CD4-positive, alpha-beta T cell treated with Interleukin-17A for 4 hours (primary cell): Measurements from ENCODE around the gene RUSF1.
"Not testable (repeated sequence)": the region's sequence is repeated elsewhere in the genome, so short reads cannot be mapped to it uniquely, and the experiment has no call there.

ENCODE experiments used
- DNase-seq: peaks from one replicate; pipeline ENCODE4 v3.0.0-alpha.2; 2020; ENCODE audit warnings: mixed read lengths

Gene RUSF1

DNA sequence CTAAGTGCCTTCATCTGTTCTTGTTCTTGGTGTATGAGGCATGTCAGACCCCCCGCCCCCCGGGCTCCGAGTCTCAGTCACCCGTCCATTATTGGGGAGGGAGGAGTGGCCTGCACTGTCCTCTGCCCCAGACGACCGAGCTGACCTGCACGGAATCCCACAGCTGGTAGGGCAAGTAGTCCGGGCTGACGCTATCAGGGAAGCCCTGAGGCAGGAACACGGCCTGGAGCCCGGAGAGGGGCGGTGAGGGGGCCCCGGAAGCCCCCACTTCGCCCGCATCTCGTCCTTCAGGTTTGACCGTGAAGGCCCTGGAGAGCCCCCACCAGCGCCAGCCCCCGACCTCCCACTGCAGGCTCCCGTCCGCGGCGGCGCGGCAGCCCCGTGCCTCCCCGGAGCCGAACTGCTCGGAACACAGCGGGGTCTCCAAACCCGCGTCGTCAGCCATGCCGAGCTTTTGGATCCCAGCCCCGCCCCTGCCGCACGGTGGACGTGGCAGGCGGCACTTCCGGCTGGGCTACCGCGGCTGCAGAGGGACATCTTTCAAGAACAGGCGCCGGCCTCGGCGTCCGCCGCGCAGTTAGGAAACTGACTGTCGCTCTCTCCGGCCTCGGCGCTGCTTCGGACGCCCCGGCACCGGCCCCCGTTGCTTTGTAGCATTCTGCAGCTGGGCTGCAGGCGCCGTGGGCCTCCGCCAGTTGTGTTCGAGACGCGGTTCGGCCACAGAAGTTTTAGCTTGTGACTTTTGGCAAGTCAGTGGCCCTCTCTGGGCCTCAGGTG lies at the start of gene RUSF1:
Gene RUSF1 (minus strand): TSS at position 463 of the 777 bp plus-strand sequence. CDS start 18 bp downstream, at position 445.
- DNase-seq, result peak; percentile 89

DNA sequence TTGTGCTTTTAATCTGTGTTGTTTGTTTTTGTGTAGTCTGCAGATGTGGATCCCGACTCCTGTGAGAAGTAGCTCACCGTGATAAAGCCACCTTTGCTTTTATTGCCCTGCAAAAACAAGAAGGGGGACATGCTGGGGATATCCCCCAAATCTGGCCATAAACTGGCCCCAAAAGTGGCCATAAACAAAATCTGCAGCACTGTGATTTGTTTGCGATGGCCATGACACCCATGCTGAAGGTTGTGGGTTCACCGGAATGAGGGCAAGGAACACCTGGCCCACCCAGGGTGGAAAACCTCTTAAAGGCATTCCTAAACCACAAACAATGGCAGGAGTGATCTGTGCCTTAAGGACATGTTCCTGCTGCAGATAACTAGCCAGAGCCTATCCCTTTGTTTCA lies 34.6 kb upstream of the RUSF1 start:
- DNase-seq, result no peak

DNA sequence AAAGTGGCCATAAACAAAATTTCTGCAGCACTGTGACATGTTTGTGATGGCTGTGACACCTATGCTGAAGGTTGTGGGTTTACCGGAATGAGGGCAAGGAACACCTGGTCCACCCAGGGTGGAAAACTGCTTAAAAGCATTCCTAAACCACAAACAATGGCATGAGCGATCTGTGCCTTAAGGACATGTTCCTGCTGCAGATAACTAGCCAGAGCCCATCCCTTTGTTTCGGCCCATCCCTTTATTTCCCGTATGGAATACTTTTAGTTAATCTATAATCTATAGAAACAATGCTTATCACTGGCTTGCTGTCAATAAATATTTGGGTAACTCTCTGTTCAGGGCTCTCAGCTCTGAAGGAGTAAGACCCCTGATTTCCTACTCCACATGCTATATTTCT lies 31.6 kb upstream of the RUSF1 start:
- not testable (repeated sequence) for DNase-seq

DNA sequence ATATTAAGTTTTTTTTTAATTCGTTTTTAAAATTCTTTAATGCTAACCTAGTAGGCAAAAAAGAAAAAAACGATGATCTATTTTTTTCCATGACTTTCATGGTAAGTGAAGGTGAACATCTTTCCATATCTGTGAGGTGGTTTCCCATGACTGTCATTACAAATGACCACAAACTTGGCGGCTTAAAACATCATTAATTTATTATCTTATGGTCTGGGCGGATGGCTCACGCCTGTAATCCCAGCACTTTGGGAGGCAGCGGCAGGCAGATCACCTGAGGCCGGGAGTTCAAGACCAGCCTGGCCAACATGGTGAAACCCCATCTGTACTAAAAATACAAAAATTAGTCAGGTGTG lies 30.0 kb upstream of the RUSF1 start:
- DNase-seq, result not testable (repeated sequence)

DNA sequence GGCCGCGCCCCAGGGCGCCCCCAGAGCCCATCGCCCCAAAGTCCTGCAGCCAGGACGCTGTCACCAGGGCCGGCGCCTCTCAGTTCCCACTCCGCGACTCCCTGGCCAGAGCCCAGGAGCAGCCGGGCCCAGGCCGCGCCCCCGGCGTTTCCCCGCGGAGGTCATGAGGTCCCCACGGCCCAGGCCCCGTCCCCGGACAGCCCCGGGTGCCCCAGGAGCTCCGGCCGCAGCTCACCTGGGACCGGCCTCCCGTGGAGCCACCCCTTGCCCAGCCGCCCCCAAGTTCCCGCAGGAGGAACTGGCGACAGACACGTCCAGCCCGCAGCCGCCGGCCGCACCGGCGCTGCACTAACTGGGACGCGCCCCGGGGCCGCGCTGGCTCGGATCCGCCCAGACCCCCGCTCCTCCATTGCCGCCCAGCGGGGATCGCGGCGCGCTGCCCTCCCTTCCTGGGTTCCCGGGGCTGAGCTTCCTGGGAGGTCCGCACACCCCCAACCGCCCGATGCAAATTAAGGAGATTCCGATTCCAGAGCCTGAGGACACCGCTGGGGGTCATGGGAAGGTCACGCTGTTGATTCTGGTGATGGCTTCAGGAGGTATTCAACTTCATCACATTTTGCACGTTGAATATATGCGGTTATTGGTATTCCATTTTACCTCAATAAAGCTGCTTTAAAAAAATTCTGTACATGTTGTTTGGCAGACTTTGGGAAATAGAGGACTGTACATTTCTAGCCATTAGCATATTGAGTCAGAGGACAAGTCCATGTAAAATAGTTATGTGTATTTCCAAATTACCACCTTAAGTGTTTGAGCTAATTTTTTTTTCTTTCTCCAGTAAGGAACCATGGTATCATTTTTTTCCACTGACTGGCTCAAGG lies 29.4 kb upstream of the RUSF1 start:
- DNase-seq, result no peak

DNA sequence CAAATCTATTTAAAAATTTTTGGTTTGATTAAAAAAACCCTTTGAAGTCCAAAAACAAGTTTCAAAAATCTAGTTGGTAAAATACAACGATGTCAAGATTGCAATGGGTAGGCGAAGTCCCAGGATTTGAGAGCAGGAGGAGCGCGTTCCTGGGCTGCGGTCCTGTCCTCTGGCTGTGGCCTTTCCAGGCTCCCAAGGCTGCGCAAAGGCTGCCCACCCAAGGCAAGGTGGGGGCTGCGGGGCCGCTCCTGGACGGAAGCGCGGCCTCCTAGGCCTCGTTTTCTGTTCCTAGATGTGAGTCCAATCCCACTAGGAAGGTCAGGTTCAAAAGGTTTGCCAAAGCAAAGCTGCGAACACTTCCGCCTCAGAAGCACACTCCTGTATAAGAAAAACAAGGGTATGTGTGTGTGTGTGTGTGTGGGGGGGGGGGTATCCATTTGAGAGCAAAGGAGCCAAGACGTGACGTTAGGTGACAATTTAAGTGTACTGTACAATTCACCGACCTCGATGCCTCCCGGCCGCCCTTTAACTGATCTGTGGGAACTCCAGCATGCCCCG lies 28.7 kb upstream of the RUSF1 start:
- no peak for DNase-seq

DNA sequence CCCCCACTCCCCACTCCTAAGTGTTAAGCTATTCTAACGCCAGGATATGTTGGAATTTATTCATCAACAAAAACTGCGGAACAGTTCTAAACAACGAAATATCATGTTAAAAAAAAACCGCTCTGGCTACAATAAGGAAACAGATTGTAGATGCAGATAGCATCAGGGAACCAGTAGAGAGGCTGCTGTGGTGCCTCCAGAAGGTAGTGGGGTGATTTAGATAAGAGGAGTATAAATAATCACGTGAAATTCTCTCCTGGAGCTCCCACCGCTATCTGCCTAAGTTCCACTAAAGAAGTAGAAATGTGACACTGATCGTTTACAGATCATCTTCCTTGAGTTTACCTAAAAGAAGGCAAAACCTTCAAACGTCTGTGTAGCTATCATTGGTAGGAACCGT lies 27.5 kb upstream of the RUSF1 start:
- no peak for DNase-seq

DNA sequence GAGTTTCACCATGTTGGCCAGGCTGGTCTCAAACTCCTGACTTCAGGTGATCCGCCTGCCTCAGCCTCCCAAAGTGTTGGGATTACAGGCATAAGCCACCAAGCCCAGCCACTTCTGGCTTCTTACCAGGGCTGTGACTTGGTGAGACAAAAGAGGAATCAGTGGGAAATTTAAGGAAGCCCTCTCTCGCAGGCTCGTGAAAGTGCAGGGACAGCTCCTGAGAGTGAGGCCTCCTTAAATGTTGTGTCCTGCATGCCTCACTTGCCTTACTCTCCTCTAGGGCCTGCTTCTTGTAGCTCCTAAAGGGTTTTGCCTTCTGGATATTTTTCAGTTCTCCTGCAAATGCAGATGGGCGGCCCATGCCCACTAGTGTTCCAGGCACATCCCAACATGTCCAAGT lies 24.7 kb upstream of the RUSF1 start:
- no peak for DNase-seq

DNA sequence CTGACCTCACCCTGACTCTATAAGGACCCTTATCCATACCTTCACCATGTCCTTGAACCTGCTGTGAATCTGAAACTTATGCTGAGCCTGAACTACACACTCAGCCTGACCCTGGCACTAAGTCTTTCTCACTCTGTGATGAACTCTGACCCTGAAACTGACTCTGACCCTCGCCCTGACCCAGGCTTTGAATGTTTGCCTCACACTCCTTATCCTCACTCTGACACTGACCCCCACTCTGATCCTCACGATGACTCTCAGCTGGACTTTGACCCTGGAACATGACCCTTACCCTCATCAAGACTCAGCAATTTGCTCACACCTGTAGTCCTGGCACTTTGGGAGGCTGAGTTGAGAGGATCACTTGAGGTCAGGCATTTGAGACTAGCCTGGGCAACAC lies 23.9 kb upstream of the RUSF1 start:
- DNase-seq, result no peak

DNA sequence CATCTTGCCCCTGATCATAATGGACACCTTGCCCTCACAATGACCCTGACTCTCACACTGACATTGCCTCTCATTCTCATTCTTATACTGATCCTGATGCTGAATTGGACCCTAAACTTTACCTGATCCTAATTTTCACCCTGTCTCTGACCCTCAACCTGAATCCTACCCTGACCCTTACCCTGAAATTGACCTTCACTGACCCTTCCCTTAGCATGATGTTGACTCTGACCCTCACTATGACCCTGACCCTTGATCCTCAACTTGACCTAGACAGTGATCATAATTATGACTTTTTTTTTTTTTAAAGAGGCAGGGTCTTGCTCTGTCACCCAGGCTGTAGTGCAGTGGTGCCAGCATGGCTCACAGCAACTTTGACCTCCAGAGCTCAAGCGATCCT lies 22.9 kb upstream of the RUSF1 start:
- no peak for DNase-seq

DNA sequence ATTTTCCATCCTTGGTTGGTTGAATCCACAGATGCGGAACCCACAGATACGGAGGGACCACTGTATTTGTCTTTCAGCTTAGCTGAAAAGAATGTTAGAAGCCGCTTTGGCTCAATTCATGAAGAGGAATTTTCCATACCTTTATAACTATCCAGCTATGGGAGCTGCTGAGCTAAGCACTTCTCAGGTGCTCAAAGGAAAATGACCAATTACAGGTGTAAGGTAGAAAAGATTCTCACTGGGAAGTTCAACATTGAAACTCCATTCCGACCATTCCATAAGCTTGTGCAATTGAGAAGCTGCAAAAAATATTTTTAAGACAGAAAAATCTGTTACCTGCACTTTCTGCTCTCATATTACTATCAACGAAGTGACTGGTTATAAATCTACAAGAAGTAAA lies 22.2 kb upstream of the RUSF1 start:
- no peak for DNase-seq

DNA sequence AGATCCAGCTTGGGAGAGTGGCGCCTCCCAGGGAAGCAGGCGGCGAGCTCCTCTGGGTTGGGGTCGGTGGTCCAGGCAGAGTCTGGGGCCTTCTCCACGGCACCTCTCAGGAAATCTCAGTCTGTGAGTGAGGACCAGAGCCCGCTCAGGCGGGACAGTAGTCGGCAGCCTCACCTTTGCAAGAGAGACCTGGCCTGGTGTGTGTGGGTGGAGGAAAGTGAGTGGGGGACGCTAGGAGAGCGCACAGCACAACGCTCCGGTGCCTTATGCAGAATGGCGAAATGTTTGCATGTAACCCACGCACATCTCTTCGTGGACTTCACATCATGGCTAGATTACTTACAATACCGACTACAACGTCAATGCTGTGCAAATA lies 21.7 kb upstream of the RUSF1 start:
- DNase-seq, result no peak

DNA sequence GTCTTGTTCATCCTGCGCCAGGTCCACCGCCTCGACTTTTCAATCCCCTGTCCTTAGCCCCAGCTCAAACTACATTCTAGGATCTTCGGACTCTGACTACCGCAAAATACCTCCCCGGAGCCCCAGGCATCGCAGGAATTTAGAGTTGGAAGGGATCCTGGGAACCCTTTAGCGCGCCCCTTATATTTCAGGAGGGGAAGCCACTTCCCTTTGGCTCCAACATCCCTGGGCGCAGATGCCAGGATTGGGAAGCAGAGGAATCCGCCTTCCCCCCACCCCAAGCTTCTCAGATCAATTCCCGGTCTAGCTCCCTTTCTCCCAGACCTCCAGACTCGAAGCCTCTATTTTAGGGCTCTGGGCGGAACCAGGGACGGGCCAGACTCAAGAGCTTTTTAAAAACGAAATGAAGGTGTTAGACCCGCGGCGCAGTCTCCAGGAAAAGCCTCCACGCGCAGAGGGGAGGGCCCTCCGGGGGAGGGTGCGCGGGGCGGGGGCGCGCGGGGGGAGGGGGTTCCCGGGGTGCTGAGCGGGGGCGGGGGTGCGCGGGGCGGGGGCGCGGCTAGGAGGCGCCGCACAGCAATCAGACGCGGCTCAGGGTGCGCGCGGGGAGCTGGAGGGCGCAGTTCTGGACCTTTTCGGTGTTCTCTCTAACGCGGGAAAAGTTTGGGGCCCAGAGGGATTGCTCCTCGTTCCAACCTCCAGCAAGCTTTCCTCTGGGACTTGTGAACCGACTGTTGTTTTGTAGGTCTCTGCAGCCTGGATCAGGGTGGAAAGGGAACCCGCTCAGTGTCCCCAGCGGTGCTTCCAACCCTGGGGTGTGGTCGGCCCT lies 21.1 kb upstream of the RUSF1 start:
- peak; percentile 25 for DNase-seq

DNA sequence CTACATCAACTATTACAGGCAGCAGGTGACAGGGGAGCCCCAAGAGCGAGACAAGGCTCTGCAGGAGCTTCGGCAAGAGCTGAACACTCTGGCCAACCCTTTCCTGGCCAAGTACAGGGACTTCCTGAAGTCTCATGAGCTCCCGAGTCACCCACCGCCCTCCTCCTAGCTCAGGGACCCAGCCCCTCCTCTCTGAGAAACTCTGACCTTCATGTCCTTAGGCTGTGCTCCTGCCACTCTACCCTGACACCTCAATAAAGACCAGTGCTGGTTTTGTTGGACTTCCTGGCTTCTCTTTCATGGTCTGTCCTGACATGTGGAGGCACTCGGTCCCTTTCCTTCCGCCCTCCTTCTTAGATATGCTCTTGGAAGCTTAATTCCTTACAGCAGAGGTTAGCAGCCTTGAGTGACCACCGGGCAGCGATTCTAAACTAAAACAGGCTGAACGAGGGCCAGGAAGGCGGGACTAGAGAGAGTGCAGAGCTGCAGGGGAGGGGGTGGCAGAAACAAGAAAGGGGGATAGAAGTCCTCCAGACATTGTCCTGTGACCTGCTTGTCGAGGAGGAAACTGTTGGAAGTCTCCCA lies 20.4 kb upstream of the RUSF1 start:
- DNase-seq, result no peak

DNA sequence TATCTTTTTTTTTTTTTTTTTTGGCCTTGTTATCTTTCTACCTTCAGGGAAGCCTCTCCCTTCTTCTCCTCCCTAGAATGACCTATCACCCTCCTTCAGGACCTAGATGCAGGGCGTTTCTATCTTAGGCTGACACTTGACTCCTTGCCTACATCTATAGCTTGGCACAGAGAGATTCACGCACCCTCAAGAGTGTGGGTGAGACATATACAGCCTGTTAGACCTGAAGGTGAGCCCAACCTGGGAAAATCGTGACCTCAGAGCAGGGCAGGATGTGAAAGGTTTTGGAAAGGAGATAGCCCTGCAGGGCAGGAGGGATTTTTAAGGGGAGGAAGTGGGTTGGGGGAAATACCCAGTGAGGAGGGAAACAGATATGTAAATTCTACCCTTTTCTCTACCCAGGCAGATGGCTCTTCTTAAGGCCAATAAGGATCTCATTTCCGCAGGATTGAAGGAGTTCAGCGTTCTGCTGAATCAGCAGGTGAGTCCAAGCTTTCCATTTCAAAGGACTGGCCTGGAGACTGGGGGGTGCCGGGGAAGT lies 19.6 kb upstream of the RUSF1 start, which contains the start of gene AHSP:
Gene AHSP (plus strand): TSS at position 167 of the 541 bp plus-strand sequence. CDS start 240 bp downstream, at position 407.
- no peak for DNase-seq

DNA sequence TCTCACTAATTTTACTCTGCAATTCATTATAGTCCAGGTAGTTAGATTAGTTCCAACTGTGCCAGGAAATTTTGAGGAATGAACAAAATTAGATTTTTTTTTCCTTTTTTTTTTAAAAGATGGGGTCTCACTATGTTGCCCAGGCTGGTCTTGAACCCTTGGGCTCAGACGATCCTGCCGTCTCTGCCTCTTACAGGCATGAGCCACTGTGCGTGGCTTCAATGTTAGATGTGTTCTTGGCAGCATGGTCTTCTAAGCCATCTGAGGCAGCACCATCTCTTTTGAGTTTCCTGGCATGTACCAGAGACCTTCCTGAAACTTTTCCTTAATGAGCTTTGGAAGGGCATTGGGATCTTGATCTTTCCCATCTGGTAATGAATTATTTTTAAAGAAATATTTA lies 16.9 kb upstream of the RUSF1 start:
- DNase-seq, result no peak

DNA sequence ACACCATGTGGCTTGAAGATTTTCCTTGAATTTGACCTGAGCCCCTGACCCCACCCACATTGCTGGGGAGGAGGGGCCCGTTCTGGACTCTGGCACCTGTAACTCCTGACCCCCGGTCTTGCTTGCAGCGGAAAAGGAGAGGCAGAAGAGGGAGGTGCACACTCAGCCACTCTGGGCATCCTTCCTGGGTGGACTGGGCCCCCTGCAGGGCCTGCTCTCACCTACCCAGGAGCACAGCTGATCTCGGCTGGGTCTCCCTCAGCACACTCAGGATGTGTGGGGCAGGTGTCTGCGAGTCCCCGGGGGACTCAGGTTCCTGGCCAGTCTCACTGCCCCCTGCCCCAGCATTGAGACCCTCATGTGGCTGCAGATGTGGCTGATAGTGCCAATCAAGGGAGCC lies 15.6 kb upstream of the RUSF1 start:
- DNase-seq, result not testable (repeated sequence)

DNA sequence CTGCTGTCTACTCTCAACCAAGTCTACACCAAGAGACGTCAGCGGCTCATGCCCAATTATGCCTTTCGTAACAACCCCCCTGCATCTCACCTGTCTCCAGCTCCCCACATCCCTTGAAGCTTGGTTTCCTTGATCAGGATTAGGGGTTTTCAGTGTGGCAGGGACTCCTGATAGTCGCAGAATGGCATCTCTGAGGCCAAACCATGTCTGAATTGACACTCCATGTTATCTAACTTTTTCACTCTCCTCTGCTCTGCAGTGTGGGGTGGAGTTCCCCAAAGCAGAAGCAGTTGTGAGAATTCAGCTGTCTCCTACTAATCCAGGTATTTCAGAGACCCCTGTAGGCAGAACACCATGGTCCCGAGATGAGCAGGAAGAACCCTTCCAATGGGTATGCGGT lies 13.9 kb upstream of the RUSF1 start:
- no peak for DNase-seq

DNA sequence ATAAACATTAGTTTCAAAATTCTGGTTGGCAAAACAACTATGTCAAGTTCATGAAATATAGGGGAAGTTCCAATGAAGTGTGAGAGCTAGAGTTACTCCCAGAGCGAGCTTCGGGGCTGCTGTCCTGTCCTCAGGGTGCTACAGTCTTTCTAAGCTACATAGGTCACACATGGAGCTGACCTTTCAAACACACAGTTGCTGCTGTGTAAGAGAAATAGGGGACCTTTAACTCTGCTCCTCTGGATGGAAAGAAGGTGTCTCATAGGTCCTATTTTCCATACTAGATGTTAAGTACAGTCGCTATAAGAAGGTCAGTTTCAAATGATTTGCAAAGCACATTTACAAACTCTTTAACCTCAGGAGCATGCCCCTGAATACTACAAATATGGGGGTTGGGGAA lies 13.2 kb upstream of the RUSF1 start:
- DNase-seq, result no peak

DNA sequence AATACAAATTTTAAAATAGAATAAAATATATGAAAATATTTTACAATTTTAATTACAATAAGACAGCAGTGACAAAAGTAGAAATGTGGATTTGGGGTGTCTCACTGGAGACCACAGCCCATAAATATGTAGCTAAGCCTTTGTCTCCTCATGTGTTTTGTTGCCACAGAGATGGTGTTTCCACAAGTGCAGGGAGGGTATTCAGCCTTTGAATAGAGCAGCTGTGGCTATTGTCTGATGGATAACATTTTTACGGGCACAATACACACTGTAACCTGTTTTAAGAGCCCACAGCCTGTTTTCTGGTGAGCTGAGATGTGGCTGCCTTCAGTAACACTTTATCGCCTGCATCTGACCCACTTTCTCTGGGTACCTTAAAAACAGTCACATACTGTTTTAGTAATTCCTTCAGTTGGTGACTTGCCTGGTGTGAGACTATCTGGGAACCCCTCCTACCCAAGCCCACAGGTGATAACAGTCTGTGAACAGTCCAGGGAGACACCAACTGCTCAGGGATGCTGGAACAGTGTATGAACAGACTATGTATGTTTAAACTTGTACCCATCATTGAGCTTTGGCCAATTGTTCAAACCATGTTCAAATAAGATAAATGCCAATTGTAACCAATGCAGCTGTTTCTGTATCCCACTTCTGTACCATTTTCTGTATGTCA lies 11.7 kb upstream of the RUSF1 start:
- no peak for DNase-seq

DNA sequence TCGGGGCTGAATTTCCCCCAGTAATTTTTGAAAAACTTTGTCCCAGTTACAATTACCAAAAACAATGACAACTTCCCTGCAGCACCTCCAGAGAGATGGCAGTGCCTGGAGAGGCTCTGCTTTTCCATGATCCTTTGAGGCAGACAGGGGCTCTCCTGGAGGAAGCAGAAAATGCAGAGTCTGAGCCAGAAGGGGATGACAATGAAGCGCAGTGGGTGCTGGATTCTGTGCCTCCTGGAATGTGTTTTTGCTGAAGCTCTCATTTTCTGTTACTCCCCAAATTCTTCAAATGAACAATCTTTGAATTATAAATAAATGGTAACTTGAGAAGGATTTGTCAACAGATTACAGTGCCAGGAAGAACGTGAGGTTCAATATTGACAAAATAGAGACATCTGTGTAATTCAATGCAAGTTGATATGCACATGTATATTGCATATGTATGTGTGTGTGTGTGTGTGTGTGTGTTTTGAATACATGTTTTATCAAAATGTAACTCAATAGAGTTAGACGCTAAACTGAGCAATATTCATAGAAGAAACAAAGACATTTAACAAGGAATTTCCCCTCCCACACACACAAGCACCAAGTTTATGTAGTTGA lies 9.7 kb upstream of the RUSF1 start:
- DNase-seq, result no peak
